Endodermal cell (in vitro differentiated cells): ENCODE results near the gene GABRB2. TPM values are rescaled to one million over a fixed set of nuclear protein-coding genes. Genes with fewer than 3 reads are reported as not detected.

Source experiments
- DNase-seq: peaks from one replicate; pipeline ENCODE4 v3.0.0-alpha.2; 2017
- H3K27ac ChIP-seq: 2 replicates; pipeline ENCODE4 v1.5.1; 2013; ENCODE audit warnings: mild to moderate bottlenecking, low read depth, low read length, moderate library complexity
- H3K27me3 ChIP-seq: 2 replicates; pipeline ENCODE4 v1.6.1; 2013; ENCODE audit warnings: mild to moderate bottlenecking, low read length, moderate library complexity; ENCODE audit not compliant: insufficient read depth, control insufficient read depth, poor library complexity, severe bottlenecking
- H3K36me3 ChIP-seq: 2 replicates; pipeline ENCODE4 v1.7.0; 2013; ENCODE audit warnings: mild to moderate bottlenecking, low read length, moderate library complexity; ENCODE audit not compliant: control insufficient read depth, insufficient read depth
- H3K4me1 ChIP-seq: one replicate; pipeline ENCODE4 v1.7.0; 2013; ENCODE audit warnings: low read length; ENCODE audit not compliant: control insufficient read depth, insufficient read depth
- H3K4me3 ChIP-seq: 2 replicates; pipeline ENCODE4 v1.5.1; 2013; ENCODE audit warnings: mild to moderate bottlenecking, low read length, moderate library complexity
- H3K9ac ChIP-seq: 2 replicates; pipeline ENCODE4 v1.6.1; 2013; ENCODE audit warnings: mild to moderate bottlenecking, low read length, moderate library complexity; ENCODE audit not compliant: poor library complexity, severe bottlenecking; ENCODE audit errors: extremely low read depth
- H3K9me3 ChIP-seq: 2 replicates; pipeline ENCODE4 v1.6.1; 2013; ENCODE audit warnings: mild to moderate bottlenecking, low read length, moderate library complexity; ENCODE audit not compliant: control insufficient read depth
- H3K27ac Mint-ChIP-seq: 2 replicates; pipeline ENCODE4 v1.8.0; 2020; ENCODE audit warnings: mixed read lengths
- H3K27me3 Mint-ChIP-seq: 2 replicates; pipeline ENCODE4 v1.8.0; 2021; ENCODE audit warnings: mild to moderate bottlenecking, mixed read lengths; ENCODE audit not compliant: insufficient read depth
- H3K36me3 Mint-ChIP-seq: 2 replicates; pipeline ENCODE4 v1.8.0; 2020; ENCODE audit warnings: low read depth, mixed read lengths
- H3K4me1 Mint-ChIP-seq: 2 replicates; pipeline ENCODE4 v1.8.0; 2020; ENCODE audit warnings: mixed read lengths
- H3K4me3 Mint-ChIP-seq: 2 replicates; pipeline ENCODE4 v1.8.0; 2020; ENCODE audit warnings: mild to moderate bottlenecking, moderate library complexity, mixed read lengths
- H3K9me3 Mint-ChIP-seq: 2 replicates; pipeline ENCODE4 v1.8.0; 2020; ENCODE audit warnings: mild to moderate bottlenecking, mixed read lengths
- CTCF ChIP-seq: fragments of 200-600 bp; sonication (generic); conservative IDR thresholded peaks from 2 replicates; pipeline ENCODE4 v1.5.0; 2021; ENCODE audit warnings: antibody characterized with exemption, mild to moderate bottlenecking
- WGBS, 2 experiments: methylation state at CpG; one replicate each; pipeline versions ENCODE4 v1.1.5 to v1.1.7; 2013; ENCODE audit warnings: missing lambda C conversion rate in 2 of 2, mixed read lengths in 1 of 2; ENCODE audit not compliant: insufficient coverage in 1 of 2, insufficient read length in 1 of 2; 5-methylcytosine and 5-hydroxymethylcytosine counted together
- total RNA-seq, 2 donors: library from RNA; stranded (reverse); fragmentation: NEBNext Ultra II Directional in 1 of 2; extraction: Animal tissue kit (Norgen Biotek cat#: 25700) in 1 of 2; gene quantifications; 2 replicates in 1 of 2; 3 replicates in 1 of 2; pipeline ENCODE4 v1.2.1, GENCODE V29; 2021

Gene GABRB2
- total RNA-seq, 2 donors from 2014 or later, result 0.77 to 2.5 TPM

- H3K9me3 Mint-ChIP-seq, result peaks cover 16% of the 10 kb centered on the region
- H3K27me3 Mint-ChIP-seq, result peaks cover 78% of the 10 kb centered on the region
- Histone ChIP-seq H3K27ac (no peak overlapping the region), H3K9me3 (no peaks in the 10 kb centered on the region), H3K4me3 (peak overlapping the region; percentile 84), H3K36me3 (no peaks in the 10 kb centered on the region), H3K27me3 (peaks cover 30% of the 10 kb centered on the region), H3K4me1 (peaks cover 7% of the 10 kb centered on the region), H3K9ac (peak overlapping the region; percentile 32)
- no peak for TF ChIP-seq CTCF
- peaks cover 29% of the 10 kb centered on the region for H3K4me1 Mint-ChIP-seq
- 0 to 1% methylated on average over 3 to 17 of the region's 17 CpGs for WGBS, 2 experiments
- H3K27ac Mint-ChIP-seq, result no peak overlapping the region
- H3K4me3 Mint-ChIP-seq, result peak overlapping the region; percentile 66
- DNase-seq, result no peak
- H3K36me3 Mint-ChIP-seq, result no peaks in the 10 kb centered on the region
These were observed 847 bp upstream of the GABRB2 start for GRCh38 chr5:161547406-161547737.

GRCh38 chr5:161546095-161546469 is 443 bp downstream of the GABRB2 start:
- 8 to 11% methylated on average over 4 to 8 of the region's 8 CpGs for WGBS, 2 experiments
- Histone ChIP-seq H3K4me1 (peaks cover 7% of the 10 kb centered on the region), H3K9me3 (no peaks in the 10 kb centered on the region), H3K9ac (no peak overlapping the region), H3K36me3 (peaks cover 4% of the 10 kb centered on the region), H3K27me3 (peaks cover 30% of the 10 kb centered on the region), H3K27ac (no peak overlapping the region), H3K4me3 (peak overlapping the region; percentile 87)
- Mint-ChIP-seq H3K4me3 (peak overlapping the region; percentile 66), H3K27ac (no peak overlapping the region), H3K36me3 (no peaks in the 10 kb centered on the region), H3K9me3 (peaks cover 9% of the 10 kb centered on the region), H3K4me1 (peaks cover 25% of the 10 kb centered on the region), H3K27me3 (peaks cover 75% of the 10 kb centered on the region)
- TF ChIP-seq CTCF, result no peak
- peak; percentile 62 for DNase-seq

- H3K9ac ChIP-seq, result no peak overlapping the region
- Mint-ChIP-seq H3K27ac (no peak overlapping the region), H3K36me3 (no peaks in the 10 kb centered on the region), H3K4me3 (peak overlapping the region; percentile 66), H3K4me1 (peaks cover 25% of the 10 kb centered on the region), H3K9me3 (peaks cover 4% of the 10 kb centered on the region), H3K27me3 (peaks cover 69% of the 10 kb centered on the region)
- TF ChIP-seq CTCF, result no peak
- H3K27me3 ChIP-seq, result peaks cover 30% of the 10 kb centered on the region
- 17 to 28% methylated on average over 5 to 8 of the region's 8 CpGs for WGBS, 2 experiments
- no peaks in the 10 kb centered on the region for H3K9me3 ChIP-seq
- H3K27ac ChIP-seq, result no peak overlapping the region
- peak overlapping the region; percentile 87 for H3K4me3 ChIP-seq
- peaks cover 4% of the 10 kb centered on the region for H3K36me3 ChIP-seq
- peak; percentile 54 for DNase-seq
- peaks cover 7% of the 10 kb centered on the region for H3K4me1 ChIP-seq
These were observed 1.0 kb downstream of the GABRB2 start for GRCh38 chr5:161545344-161546094.
